Measurements from ENCODE around the gene TGFB2. TPM values are rescaled to one million over a fixed set of nuclear protein-coding genes. Genes with fewer than 3 reads are reported as not detected.

Gene TGFB2
- total RNA-seq, 1 donor from 2014 or later: 10.2 TPM

DNA sequence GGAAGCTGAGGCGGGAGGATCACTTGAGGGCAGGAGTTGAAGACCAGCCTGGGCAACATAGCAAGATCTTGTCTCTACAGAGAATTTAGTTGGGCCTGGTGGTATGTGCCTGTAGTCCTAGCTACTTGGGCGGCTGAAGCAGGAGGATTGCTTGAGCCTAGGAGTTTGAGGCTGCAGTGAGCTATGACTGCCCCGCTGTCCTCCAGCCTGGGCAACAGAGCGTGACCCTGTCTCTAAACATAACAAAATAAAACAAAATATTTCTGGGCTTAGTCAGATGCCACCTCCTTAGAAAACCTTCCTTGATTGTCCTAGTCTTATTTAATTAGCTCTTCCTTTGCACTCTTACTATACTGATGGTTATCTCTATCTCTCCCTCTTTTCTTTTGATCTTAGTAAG lies 8.5 kb downstream of the TGFB2 start:
- ATAC-seq (no peak), DNase-seq (no peak)
- H3K4me1 ChIP-seq: peaks cover 10% of the 10 kb centered on the region
- H3K4me3 ChIP-seq: no peak overlapping the region
- no peaks in the 10 kb centered on the region for H3K36me3 ChIP-seq
- no peaks in the 10 kb centered on the region for H3K9me3 ChIP-seq
- intact Hi-C loops (cut with DNase I): loop anchor here (5.0 kb wide), 1 partner anchor 144 kb away; no protein-coding TSS in a partner anchor
- TF ChIP-seq, protein P1, sequence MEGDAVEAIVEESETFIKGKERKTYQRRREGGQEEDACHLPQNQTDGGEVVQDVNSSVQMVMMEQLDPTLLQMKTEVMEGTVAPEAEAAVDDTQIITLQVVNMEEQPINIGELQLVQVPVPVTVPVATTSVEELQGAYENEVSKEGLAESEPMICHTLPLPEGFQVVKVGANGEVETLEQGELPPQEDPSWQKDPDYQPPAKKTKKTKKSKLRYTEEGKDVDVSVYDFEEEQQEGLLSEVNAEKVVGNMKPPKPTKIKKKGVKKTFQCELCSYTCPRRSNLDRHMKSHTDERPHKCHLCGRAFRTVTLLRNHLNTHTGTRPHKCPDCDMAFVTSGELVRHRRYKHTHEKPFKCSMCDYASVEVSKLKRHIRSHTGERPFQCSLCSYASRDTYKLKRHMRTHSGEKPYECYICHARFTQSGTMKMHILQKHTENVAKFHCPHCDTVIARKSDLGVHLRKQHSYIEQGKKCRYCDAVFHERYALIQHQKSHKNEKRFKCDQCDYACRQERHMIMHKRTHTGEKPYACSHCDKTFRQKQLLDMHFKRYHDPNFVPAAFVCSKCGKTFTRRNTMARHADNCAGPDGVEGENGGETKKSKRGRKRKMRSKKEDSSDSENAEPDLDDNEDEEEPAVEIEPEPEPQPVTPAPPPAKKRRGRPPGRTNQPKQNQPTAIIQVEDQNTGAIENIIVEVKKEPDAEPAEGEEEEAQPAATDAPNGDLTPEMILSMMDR (IDR thresholded peaks at IDR 0.05): no peak
- no peaks in the 10 kb centered on the region for H3K27me3 ChIP-seq (ENCODE audit: low read depth)
- H3K27ac ChIP-seq: no peak overlapping the region

DNA sequence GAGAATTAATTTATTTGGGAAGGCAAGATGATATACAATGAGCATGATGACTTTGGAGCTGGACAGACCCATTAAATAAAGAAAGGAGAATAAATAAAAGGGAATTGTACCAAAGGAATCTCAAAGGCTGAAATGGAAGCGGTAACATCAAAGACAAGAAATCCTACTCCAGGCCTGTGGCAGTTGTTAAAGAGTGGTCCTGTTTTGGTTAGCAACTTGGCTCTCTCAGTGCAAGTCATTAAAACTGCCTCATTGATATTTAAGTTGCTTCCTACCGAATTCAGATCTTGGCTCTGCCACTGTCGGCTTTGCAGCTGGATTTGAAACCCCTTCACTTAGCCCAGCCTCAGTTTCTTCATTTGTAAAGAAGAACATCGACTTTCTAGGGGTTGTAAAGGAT lies 10.1 kb downstream of the TGFB2 start:
- Histone ChIP-seq H3K4me3 (no peak overlapping the region), H3K4me1 (peaks cover 7% of the 10 kb centered on the region), H3K9me3 (no peaks in the 10 kb centered on the region), H3K27me3 (ENCODE audit: low read depth) (no peaks in the 10 kb centered on the region), H3K27ac (no peak overlapping the region), H3K36me3 (no peaks in the 10 kb centered on the region)
- no peak for ATAC-seq
- intact Hi-C loops (cut with DNase I): no loop called here
- DNase-seq: no peak
- TF ChIP-seq, protein P1 (IDR thresholded peaks at IDR 0.05): no peak

DNA sequence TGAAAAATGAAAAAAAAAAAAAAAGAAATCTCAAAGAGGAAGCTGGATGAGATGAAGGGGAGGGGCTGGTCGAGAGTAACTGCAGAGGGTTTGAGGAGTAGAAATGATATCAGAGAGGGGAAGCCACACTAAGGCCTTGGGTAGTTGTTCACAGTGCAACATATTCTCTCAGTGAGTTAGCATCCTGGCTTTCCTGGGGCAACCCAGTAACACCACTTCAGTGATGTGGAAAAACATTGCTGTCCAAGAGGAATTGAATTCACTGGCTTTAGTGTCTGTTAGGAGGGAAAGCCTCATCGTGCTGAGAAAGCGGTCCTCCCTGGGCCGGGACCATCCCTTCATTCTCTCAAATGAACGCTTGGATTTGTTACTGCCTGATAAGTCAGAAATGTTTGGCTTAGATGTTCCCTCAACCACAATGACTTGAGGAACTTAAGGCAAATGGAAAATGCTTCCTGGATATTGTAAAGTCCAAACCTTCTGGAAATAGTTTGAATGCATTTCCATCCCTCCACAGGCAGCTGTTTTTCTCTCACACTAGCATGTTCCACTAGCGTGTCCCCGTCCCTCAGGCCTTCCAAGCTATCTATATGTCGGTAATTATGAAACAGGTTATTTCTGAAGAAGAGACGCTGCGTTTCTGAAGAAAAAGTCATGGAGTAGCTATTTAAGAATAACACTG lies 12.2 kb downstream of the TGFB2 start:
- no peaks in the 10 kb centered on the region for H3K27me3 ChIP-seq (ENCODE audit: low read depth)
- H3K4me1 ChIP-seq: no peaks in the 10 kb centered on the region
- H3K36me3 ChIP-seq: no peaks in the 10 kb centered on the region
- H3K9me3 ChIP-seq: no peaks in the 10 kb centered on the region
- DNase-seq (no peak), ATAC-seq (peak in 1 of 2 donors; percentile 25)
- H3K4me3 ChIP-seq: no peak overlapping the region
- intact Hi-C loops (cut with DNase I): no loop called here
- H3K27ac ChIP-seq: peak overlapping the region; percentile 27
- TF ChIP-seq, protein P1 (IDR thresholded peaks at IDR 0.05): no peak

- Histone ChIP-seq H3K27ac (peak overlapping the region; percentile 27), H3K27me3 (ENCODE audit: low read depth) (no peaks in the 10 kb centered on the region), H3K4me3 (no peak overlapping the region), H3K4me1 (no peaks in the 10 kb centered on the region), H3K36me3 (no peaks in the 10 kb centered on the region), H3K9me3 (no peaks in the 10 kb centered on the region)
- no peak for DNase-seq
- TF ChIP-seq, protein P1 (IDR thresholded peaks at IDR 0.05): no peak
- ATAC-seq: no peak
- intact Hi-C loops (cut with DNase I): no loop called here
These were observed 12.7 kb downstream of the TGFB2 start for GRCh38 chr1:218357893-218358232.

GRCh38 chr1:218361298-218362065 lies 16.3 kb downstream of the TGFB2 start:
- TF ChIP-seq, protein P1 (IDR thresholded peaks at IDR 0.05): peak; percentile 46
- H3K4me3 ChIP-seq: no peak overlapping the region
- intact Hi-C loops (cut with DNase I): no loop called here
- no peaks in the 10 kb centered on the region for H3K36me3 ChIP-seq
- DNase-seq (no peak), ATAC-seq (no peak)
- peaks cover 15% of the 10 kb centered on the region for H3K4me1 ChIP-seq
- H3K27ac ChIP-seq: no peak overlapping the region
- H3K9me3 ChIP-seq: no peaks in the 10 kb centered on the region
- no peaks in the 10 kb centered on the region for H3K27me3 ChIP-seq (ENCODE audit: low read depth)

Data from lower lobe of right lung (tissue), 2 donors.